GM13977 (cell line): Measurements from ENCODE around the gene SHH.
"Not testable (repeated sequence)": the region's sequence is repeated elsewhere in the genome, so short reads cannot be mapped to it uniquely, and the experiment has no call there.

Experiments
- DNase-seq: peaks from one replicate; pipeline ENCODE4 v3.0.0; 2012; ENCODE audit warnings: low spot score
- CTCF ChIP-seq: IDR thresholded peaks from 2 replicates; pipeline ENCODE4 v1.5.1; 2012; ENCODE audit warnings: mild to moderate bottlenecking, control low read depth; ENCODE audit not compliant: insufficient read depth; ENCODE audit errors: extremely low read depth, missing control alignments
- in situ Hi-C: fragments of 300-500 bp; cut with MboI; formaldehyde crosslinking; loops from one replicate; pipeline ENCODE4 v1.12.0; 2022; ENCODE audit warnings: low sequenced_read_pairs, low pct_unique_long_range_greater_than_20kb, mixed read lengths, inconsistent platforms; ENCODE audit not compliant: unreplicated experiment

Gene SHH

GRCh38 chr7:155844019-155844453, 31.8 kb upstream of the SHH start:
- in situ Hi-C loops = no loop called here
- DNase-seq = no peak
- no peak for TF ChIP-seq CTCF

- TF ChIP-seq CTCF = no peak
- in situ Hi-C loops = no loop called here
- no peak for DNase-seq
Observed at GRCh38 chr7:155843426-155844018, 31.3 kb upstream of the SHH start.

DNA sequence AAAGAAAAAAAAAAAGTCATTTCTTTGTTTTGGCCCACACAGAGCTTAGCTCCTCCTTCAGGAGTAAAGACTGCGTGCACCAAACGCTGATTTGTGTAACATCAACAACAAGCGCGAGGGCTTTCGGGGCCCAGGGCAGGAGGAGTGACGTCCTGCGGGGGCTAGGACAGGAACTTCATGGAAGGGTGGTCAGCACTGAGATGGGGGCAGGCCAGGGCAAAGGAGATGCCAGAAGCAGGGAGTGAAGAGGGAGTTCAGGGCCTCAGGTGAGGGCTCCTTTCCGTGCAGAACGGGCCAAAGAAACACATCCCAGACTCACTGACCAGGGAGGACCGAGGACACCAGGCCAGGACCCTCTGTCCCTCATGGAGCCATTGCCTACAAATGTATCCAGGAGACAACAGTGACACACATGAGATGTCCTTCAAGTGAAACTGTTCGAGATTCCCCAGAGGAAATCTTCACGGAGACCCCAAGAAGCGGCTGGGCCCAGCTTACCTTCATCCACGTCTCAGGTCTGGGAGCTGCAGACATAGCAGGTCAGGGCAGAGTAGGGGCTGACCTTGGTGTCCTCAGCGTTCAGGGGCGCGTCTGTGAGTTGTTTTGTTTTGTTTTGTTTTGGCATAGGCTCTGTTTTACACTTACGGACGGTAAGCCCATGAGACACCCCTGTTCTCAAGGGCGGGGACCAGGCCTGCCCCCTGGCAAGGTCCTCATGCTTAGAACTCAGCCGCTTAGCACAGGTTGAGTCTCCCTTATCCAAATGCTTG, 30.4 kb upstream of the SHH start:
- TF ChIP-seq CTCF = no peak
- no peak for DNase-seq
- in situ Hi-C loops = no loop called here

GRCh38 chr7:155840909-155841308, 28.6 kb upstream of the SHH start:
- DNase-seq = no peak
- in situ Hi-C loops = no loop called here
- TF ChIP-seq CTCF = no peak

DNA sequence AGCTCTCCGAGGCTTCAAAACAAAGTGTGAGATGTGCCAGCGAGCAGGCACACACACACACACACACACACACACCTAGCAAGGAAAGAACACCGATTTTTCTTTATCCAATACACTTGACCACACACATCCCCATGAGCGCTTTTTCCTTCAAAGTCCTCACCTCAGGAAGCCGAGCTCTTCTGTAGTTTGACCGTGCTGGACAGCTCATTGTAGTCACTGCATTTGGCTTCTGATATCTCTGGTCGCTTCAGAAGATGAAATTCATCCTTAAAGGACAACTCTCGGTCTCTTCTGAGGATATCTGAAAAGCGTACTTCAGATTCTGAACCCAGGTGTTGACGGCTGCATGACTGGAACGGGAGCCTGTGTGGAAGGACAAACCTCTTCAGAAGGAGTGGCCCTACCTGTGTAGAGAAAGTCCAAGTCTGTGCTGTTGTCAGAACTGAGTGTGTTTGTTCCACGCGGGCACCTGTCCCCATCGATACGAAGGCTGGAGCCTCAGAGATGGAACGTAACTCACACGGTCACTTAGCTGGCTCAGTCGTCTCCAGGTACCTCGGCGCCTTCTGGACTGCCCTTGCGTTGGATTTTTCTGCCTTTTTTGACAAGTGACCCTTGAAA, 28.1 kb upstream of the SHH start:
- no peak for DNase-seq
- TF ChIP-seq CTCF = no peak
- in situ Hi-C loops = no loop called here

DNA sequence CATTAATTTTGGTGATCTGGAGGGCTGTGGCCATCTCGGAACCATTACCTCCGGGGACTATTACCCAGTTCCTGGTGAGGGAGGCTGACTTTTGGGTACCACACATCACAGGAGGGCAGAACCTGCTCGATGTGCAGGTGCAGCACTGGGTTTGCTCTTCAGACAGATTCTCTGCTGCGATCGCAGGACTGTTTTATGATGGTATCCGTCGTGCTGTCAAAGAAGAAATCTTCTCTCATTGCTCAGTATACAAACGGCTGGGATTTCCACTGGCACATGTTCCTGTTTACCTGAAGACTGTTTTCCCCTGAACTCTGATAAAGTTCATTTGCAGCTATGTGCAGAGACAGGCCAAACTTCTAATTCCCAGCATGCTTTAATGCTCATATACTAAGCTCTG, 27.2 kb upstream of the SHH start:
- TF ChIP-seq CTCF = no peak
- DNase-seq = no peak
- in situ Hi-C loops = no loop called here

DNA sequence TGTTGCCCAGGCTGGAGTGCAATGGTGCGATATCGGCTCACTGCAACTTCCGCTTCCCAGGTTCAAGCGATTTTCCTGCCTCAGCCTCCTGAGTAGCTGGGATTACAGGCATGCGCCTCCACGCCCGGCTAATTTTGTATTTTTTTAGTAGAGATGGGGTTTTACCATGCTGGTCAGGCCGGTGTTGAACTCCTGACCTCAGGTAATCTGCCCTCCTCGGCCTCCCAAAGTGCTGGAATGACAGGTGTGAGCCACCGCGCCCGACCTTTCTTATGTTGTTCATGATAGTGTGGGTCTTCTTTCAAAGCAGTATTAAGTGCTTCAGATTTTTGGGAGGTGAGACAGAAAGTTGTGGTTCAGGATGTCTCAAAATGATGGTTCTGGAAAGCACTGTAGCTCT, 26.0 kb upstream of the SHH start:
- in situ Hi-C loops, DNase-seq: not testable (repeated sequence)
